B cell (primary cell): ENCODE data around the gene AIFM1.

Source experiments
- CTCF ChIP-seq: fragments of 200-600 bp; IDR thresholded peaks from one replicate; pipeline ENCODE4 v1.8.0; 2022; ENCODE audit warnings: antibody characterized with exemption, mild to moderate bottlenecking
- EZH2 ChIP-seq: IDR thresholded peaks from 2 replicates; pipeline ENCODE4 v1.6.1; 2012; ENCODE audit warnings: borderline replicate concordance, low read depth, mild to moderate bottlenecking, moderate library complexity, low read length; ENCODE audit not compliant: insufficient read depth, poor library complexity, severe bottlenecking

- TF ChIP-seq EZH2 = no peak
- no peak for TF ChIP-seq CTCF
Observed at GRCh38 chrX:130167040-130167439, 1.4 kb upstream of the AIFM1 start.
